GM23338 (cell line): Measurements from ENCODE around the gene DDX25.

Experiments
- CTCF ChIP-seq, 2 experiments: fragments of 200-600 bp in 1 of 2; sonication (generic) in 1 of 2; conservative IDR thresholded peaks; 2 replicates each; pipeline versions ENCODE4 v1.5.1 to v1.6.1; 2016 to 2017; ENCODE audit warnings: antibody characterized with exemption in 2 of 2, low read depth in 2 of 2, mild to moderate bottlenecking in 2 of 2, moderate library complexity in 1 of 2
- EZH2phosphoT487 ChIP-seq: fragments of 200-600 bp; sonication (generic); IDR thresholded peaks from one replicate; pipeline ENCODE4 v1.8.1; 2018; ENCODE audit warnings: antibody characterized with exemption; ENCODE audit not compliant: unreplicated experiment

- TF ChIP-seq EZH2phosphoT487 (no peak), CTCF (conservative IDR thresholded peaks at IDR 0.05; ENCODE audit: low read depth in 2 of 2) (no peak)
Observed at GRCh38 chr11:125902277-125902926, 1.9 kb upstream of the DDX25 start.
